Nephron (organoid): ENCODE measurements around the gene MORN1.
"Not testable (repeated sequence)": the region's sequence is repeated elsewhere in the genome, so short reads cannot be mapped to it uniquely, and the experiment has no call there.

Experiments used
- H3K27ac Mint-ChIP-seq, 3 experiments: 2 replicates each; pipeline ENCODE4 v1.8.0; 2020; ENCODE audit warnings: mixed read lengths in 3 of 3, mild to moderate bottlenecking in 2 of 3, moderate library complexity in 1 of 3
- H3K27me3 Mint-ChIP-seq: 2 replicates; pipeline ENCODE4 v1.8.0; 2021; ENCODE audit warnings: low read depth, mild to moderate bottlenecking, moderate library complexity, mixed read lengths
- H3K36me3 Mint-ChIP-seq: 2 replicates; pipeline ENCODE4 v1.8.0; 2020; ENCODE audit warnings: low read depth, mixed read lengths
- H3K4me1 Mint-ChIP-seq: 2 replicates; pipeline ENCODE4 v1.8.0; 2020; ENCODE audit warnings: mixed read lengths
- H3K4me3 Mint-ChIP-seq, 3 experiments: 2 replicates each; pipeline ENCODE4 v1.8.0; 2020; ENCODE audit warnings: mild to moderate bottlenecking in 3 of 3, mixed read lengths in 3 of 3, moderate library complexity in 2 of 3
- H3K9me3 Mint-ChIP-seq: 2 replicates; pipeline ENCODE4 v1.8.0; 2020; ENCODE audit warnings: mixed read lengths
- CTCF ChIP-seq, 3 experiments: fragments of 200-600 bp; sonication (generic); IDR thresholded peaks; one replicate each; pipeline ENCODE4 v1.5.0; 2021; ENCODE audit warnings: antibody characterized with exemption in 3 of 3; ENCODE audit not compliant: unreplicated experiment in 3 of 3

MORN1 gene

DNA sequence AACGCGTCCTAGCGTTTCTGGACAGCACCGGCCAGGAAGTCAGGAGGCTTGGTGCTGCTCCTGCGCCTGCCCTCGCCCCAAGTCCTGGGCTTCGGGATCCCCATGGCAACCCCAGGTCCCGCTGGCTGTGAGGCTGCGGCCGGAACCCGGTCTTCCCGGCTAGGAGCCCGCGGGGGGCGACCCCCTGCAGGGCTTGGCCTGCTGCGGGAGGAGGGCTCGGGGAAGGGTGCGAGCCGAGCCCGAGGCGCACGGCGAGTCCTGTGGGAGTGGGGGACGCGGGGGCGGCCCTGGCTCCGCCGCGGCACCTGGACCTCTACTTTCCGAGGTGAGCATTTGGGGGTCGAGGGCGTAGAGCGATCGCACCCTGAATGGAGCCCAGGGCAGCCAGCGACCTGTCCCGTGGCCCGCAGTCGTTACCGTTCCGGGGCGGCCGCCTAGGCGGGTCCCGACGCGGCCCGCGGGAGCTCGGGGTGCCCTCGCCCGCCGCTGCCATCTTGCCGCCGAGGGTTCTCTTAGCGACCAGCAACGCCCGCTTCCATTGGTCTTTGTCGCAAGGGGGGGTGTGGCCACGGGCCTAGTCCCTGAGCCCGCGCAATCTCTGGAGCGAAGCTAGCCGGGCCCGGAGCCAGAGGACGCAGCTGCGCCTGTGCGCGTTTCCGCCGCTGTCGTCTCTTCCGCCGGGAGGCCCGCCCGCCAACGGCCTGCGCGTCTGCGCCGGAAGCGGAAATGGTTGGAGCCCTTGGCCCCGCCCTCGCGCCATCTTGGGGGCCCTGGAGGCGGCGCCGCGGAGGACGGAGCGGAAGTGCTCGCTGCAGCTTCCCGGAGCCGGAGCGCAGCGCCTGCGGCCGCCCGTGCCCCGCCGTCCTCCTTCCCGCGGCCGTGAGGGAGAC lies at the start of gene MORN1, which contains the start of gene RER1:
Gene MORN1, minus strand, starts transcription at position 514 of the 890 bp plus-strand sequence. Its CDS starts 21 bp downstream, at position 493.
Gene RER1, plus strand, starts transcription at position 801 of the 890 bp plus-strand sequence. CDS start 3,950 bp downstream, outside the sequence.
- H3K27me3 Mint-ChIP-seq, result no peaks in the 10 kb centered on the region
- H3K4me1 Mint-ChIP-seq, result peaks cover 30% of the 10 kb centered on the region
- no peaks in the 10 kb centered on the region for H3K9me3 Mint-ChIP-seq
- no peak for TF ChIP-seq CTCF (IDR thresholded peaks at IDR 0.05; ENCODE audit: unreplicated experiment in 3 of 3)
- peak within 1 kb of the TSS; percentile 76 to 81 (median 80) for H3K27ac Mint-ChIP-seq
- peaks cover 15% of the 10 kb centered on the region for H3K36me3 Mint-ChIP-seq
- H3K4me3 Mint-ChIP-seq, result peak within 1 kb of the TSS; percentile 85 to 97 (median 94)

DNA sequence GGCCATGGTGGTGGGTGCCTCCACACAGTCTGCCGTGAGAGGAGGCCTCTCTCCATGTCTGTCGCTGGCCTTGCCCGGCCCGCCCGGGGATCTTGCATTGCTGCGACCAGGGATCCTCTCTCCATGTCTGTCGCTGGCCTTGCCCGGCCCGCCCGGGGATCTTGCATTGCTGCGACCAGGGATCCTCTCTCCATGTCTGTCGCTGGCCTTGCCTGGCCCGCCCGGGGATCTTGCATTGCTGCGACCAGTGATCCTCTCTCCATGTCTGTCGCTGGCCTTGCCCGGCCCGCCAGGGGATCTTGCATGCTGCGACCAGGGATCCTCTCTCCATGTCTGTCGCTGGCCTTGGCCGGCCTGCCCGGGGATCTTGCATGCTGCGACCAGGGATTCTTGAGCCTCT lies 49.0 kb upstream of the MORN1 start:
- not testable (repeated sequence) for H3K4me3 Mint-ChIP-seq, H3K4me1 Mint-ChIP-seq, H3K36me3 Mint-ChIP-seq, H3K27ac Mint-ChIP-seq, H3K9me3 Mint-ChIP-seq
- H3K27me3 Mint-ChIP-seq, result peaks cover 45% of the 10 kb centered on the region

DNA sequence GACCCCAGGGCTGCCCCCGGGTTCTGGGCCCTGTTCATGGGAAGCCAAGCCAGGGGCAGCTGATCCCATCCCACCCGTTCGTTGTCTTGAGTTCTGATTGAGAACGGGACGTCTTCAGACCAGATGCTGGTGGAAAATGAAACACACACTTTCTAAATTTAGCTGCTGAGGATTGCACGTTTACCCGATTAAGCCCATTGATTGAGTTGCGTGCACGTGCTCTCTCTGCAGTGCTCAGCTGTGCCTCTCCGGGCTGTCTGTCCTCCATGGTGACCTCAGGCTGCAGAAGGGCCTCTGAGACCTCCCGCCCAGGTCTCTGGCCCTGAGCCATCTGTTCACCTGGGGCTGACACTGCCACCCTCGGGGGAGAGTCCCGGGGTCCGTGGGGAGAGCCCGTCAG lies 48.0 kb upstream of the MORN1 start:
- H3K36me3 Mint-ChIP-seq, result no peaks in the 10 kb centered on the region
- TF ChIP-seq CTCF (IDR thresholded peaks at IDR 0.05; ENCODE audit: unreplicated experiment in 3 of 3), result no peak
- no peak overlapping the region for H3K4me3 Mint-ChIP-seq
- no peak overlapping the region for H3K27ac Mint-ChIP-seq
- no peaks in the 10 kb centered on the region for H3K4me1 Mint-ChIP-seq
- H3K27me3 Mint-ChIP-seq, result peaks cover 38% of the 10 kb centered on the region
- no peaks in the 10 kb centered on the region for H3K9me3 Mint-ChIP-seq

- no peaks in the 10 kb centered on the region for H3K9me3 Mint-ChIP-seq
- H3K4me3 Mint-ChIP-seq, result no peak overlapping the region
- no peaks in the 10 kb centered on the region for H3K4me1 Mint-ChIP-seq
- H3K27ac Mint-ChIP-seq, result no peak overlapping the region
- no peak for TF ChIP-seq CTCF (IDR thresholded peaks at IDR 0.05; ENCODE audit: unreplicated experiment in 3 of 3)
- H3K27me3 Mint-ChIP-seq, result peaks cover 34% of the 10 kb centered on the region
- H3K36me3 Mint-ChIP-seq, result no peaks in the 10 kb centered on the region
Measured at GRCh38 chr1:2438641-2439040, 47.3 kb upstream of the MORN1 start.

DNA sequence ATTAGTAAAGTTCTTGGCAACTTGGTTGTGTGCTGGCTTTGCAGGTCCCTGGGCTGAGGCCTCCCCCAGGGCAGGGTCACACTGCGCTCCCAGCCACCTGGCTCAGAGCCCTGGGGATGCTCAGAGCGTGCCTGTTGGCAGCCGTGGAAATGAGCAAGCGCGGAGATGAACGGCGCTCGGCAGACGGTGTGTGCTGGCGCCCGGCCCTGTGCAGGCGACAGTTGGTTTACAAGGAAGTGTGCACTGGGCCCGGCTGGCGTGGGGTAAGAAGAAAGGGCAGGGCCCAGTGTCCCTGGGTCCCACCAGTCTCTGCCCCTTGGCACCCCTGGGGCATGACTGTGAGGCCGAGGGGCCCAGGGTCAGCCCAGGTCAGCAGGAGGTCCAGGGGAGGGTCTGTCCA lies 46.7 kb upstream of the MORN1 start:
- H3K27me3 Mint-ChIP-seq, result peaks cover 40% of the 10 kb centered on the region
- TF ChIP-seq CTCF (IDR thresholded peaks at IDR 0.05; ENCODE audit: unreplicated experiment in 3 of 3), result no peak
- no peaks in the 10 kb centered on the region for H3K4me1 Mint-ChIP-seq
- no peak overlapping the region for H3K4me3 Mint-ChIP-seq
- H3K9me3 Mint-ChIP-seq, result no peaks in the 10 kb centered on the region
- no peaks in the 10 kb centered on the region for H3K36me3 Mint-ChIP-seq
- H3K27ac Mint-ChIP-seq, result no peak overlapping the region

DNA sequence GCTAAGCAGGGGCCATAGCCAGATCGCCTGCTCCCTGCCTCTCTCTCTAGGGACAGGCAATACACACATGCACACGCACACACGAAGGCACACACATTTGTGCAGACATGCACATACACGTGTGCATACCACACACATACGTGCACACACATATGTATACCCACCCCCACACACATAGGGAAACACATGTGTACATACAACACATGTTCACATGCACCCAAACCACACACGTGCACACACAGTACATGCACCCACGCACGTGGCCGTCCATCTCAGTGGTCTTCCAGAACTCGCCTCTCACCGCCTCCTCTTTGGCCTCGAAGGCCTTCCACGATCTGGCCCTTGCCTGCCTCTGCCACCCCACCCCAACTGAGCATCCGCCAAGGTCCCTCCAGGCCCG lies 46.3 kb upstream of the MORN1 start:
- H3K4me3 Mint-ChIP-seq, result no peak overlapping the region
- no peak for TF ChIP-seq CTCF (IDR thresholded peaks at IDR 0.05; ENCODE audit: unreplicated experiment in 3 of 3)
- H3K36me3 Mint-ChIP-seq, result no peaks in the 10 kb centered on the region
- H3K9me3 Mint-ChIP-seq, result no peaks in the 10 kb centered on the region
- peaks cover 38% of the 10 kb centered on the region for H3K27me3 Mint-ChIP-seq
- H3K4me1 Mint-ChIP-seq, result no peaks in the 10 kb centered on the region
- no peak overlapping the region for H3K27ac Mint-ChIP-seq
